ENCODE measurements around the gene ABCC8.

ABCC8 gene

GRCh38 chr11:17423533-17424310 lies 52.9 kb downstream of the ABCC8 start:
- DNase-seq: no peak

GRCh38 chr11:17421781-17422180 lies 54.9 kb downstream of the ABCC8 start:
- DNase-seq: no peak

GRCh38 chr11:17418444-17419081 lies 58.1 kb downstream of the ABCC8 start:
- no peak for DNase-seq

GRCh38 chr11:17416492-17416891 lies 60.2 kb downstream of the ABCC8 start:
- DNase-seq: no peak

- DNase-seq: no peak
Observed at GRCh38 chr11:17415523-17416104, 61.0 kb downstream of the ABCC8 start.

GRCh38 chr11:17414992-17415391 lies 61.7 kb downstream of the ABCC8 start:
- DNase-seq: no peak

GRCh38 chr11:17414317-17414737 lies 62.3 kb downstream of the ABCC8 start:
- DNase-seq: peak; percentile 89

GRCh38 chr11:17413414-17414316 lies 63.0 kb downstream of the ABCC8 start:
- DNase-seq: peak; percentile 90

GRCh38 chr11:17412488-17413180 lies 64.0 kb downstream of the ABCC8 start:
- peak; percentile 27 for DNase-seq

GRCh38 chr11:17411418-17411817 lies 65.2 kb downstream of the ABCC8 start:
- DNase-seq: no peak

GRCh38 chr11:17410606-17411379 lies 65.9 kb downstream of the ABCC8 start:
- DNase-seq: peak; percentile 55

GRCh38 chr11:17408641-17409040 lies 68.0 kb downstream of the ABCC8 start:
- peak; percentile 63 for DNase-seq

- DNase-seq: no peak
Observed at GRCh38 chr11:17408026-17408425, 68.6 kb downstream of the ABCC8 start.

- DNase-seq: no peak
Observed at GRCh38 chr11:17407575-17407974, 69.1 kb downstream of the ABCC8 start.

GRCh38 chr11:17406818-17407149 lies 69.9 kb downstream of the ABCC8 start:
- DNase-seq: no peak

- DNase-seq: no peak
Observed at GRCh38 chr11:17406082-17406817, 70.4 kb downstream of the ABCC8 start.

GRCh38 chr11:17405232-17406005 lies 71.2 kb downstream of the ABCC8 start:
- peak; percentile 27 for DNase-seq

GRCh38 chr11:17403980-17404759 lies 72.5 kb downstream of the ABCC8 start:
- DNase-seq: no peak

GRCh38 chr11:17402486-17402885 lies 74.2 kb downstream of the ABCC8 start:
- no peak for DNase-seq

Data from NCI-H2029 treated with DMSO at 0.1 percent for 48 hours (cell line).